Measurements from ENCODE around the gene XRCC6. TPM values are rescaled to one million over a fixed set of nuclear protein-coding genes. Genes with fewer than 3 reads are reported as not detected.
"Not testable (repeated sequence)": the region's sequence is repeated elsewhere in the genome, so short reads cannot be mapped to it uniquely, and the experiment has no call there.

XRCC6 gene
- total RNA-seq, 2 donors from 2014 or later, result 203 to 312 TPM

GRCh38 chr22:41636467-41636866 is 15.4 kb downstream of the XRCC6 start:
- Histone ChIP-seq H3K4me1 (no peaks in the 10 kb centered on the region), H3K9me3 (no peaks in the 10 kb centered on the region), H3K27me3 (no peaks in the 10 kb centered on the region), H3K9ac (ENCODE audit: low read depth in 2 of 2, low read length in 2 of 2) (no peak overlapping the region), H3K36me3 (peaks cover 9% of the 10 kb centered on the region), H3K4me3 (no peak overlapping the region), H3K27ac (no peak overlapping the region)
- intact Hi-C loops (cut with DNase I), result no loop called here
- DNase-seq, result no peak
- TF ChIP-seq, protein P1, sequence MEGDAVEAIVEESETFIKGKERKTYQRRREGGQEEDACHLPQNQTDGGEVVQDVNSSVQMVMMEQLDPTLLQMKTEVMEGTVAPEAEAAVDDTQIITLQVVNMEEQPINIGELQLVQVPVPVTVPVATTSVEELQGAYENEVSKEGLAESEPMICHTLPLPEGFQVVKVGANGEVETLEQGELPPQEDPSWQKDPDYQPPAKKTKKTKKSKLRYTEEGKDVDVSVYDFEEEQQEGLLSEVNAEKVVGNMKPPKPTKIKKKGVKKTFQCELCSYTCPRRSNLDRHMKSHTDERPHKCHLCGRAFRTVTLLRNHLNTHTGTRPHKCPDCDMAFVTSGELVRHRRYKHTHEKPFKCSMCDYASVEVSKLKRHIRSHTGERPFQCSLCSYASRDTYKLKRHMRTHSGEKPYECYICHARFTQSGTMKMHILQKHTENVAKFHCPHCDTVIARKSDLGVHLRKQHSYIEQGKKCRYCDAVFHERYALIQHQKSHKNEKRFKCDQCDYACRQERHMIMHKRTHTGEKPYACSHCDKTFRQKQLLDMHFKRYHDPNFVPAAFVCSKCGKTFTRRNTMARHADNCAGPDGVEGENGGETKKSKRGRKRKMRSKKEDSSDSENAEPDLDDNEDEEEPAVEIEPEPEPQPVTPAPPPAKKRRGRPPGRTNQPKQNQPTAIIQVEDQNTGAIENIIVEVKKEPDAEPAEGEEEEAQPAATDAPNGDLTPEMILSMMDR (IDR thresholded peaks at IDR 0.05), result no peak

GRCh38 chr22:41637623-41638022 is 16.5 kb downstream of the XRCC6 start:
- H3K9me3 ChIP-seq; DNase-seq; H3K9ac ChIP-seq (ENCODE audit: low read depth in 2 of 2, low read length in 2 of 2); H3K27me3 ChIP-seq; H3K4me3 ChIP-seq; H3K36me3 ChIP-seq; intact Hi-C loops (cut with DNase I); H3K27ac ChIP-seq; H3K4me1 ChIP-seq: not testable (repeated sequence)

GRCh38 chr22:41638124-41638523 is 17.0 kb downstream of the XRCC6 start:
- TF ChIP-seq, protein P1 (IDR thresholded peaks at IDR 0.05), result no peak
- H3K27ac ChIP-seq, result no peak overlapping the region
- H3K9ac ChIP-seq (ENCODE audit: low read depth in 2 of 2, low read length in 2 of 2), result no peak overlapping the region
- no peak overlapping the region for H3K4me3 ChIP-seq
- H3K36me3 ChIP-seq, result peaks cover 15% of the 10 kb centered on the region
- no peaks in the 10 kb centered on the region for H3K9me3 ChIP-seq
- H3K27me3 ChIP-seq, result no peaks in the 10 kb centered on the region
- H3K4me1 ChIP-seq, result no peaks in the 10 kb centered on the region
- intact Hi-C loops (cut with DNase I), result no loop called here
- no peak for DNase-seq

DNA sequence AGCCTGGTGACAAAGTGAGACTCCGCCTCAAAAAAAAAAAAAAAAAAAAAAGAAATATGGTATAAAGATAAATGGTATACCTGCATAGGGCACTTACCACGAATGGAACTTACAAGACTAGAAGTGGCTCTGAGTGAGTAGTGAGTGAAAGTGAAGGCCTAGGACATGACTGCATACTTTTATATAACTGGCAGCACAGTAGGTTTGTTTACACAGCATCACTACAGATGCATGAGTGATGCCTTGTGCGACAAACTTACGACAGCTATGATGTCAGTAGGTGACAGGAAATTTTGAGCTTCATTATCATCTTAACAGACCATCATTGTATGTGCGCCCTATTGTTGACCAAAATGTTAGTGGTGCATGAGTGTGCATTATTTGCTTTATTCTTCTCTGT is 17.7 kb downstream of the XRCC6 start:
- Histone ChIP-seq H3K27ac (no peak overlapping the region), H3K4me3 (no peak overlapping the region), H3K36me3 (peaks cover 17% of the 10 kb centered on the region), H3K9me3 (no peaks in the 10 kb centered on the region), H3K27me3 (no peaks in the 10 kb centered on the region), H3K9ac (ENCODE audit: low read depth in 2 of 2, low read length in 2 of 2) (no peak overlapping the region), H3K4me1 (no peaks in the 10 kb centered on the region)
- TF ChIP-seq, protein P1 (IDR thresholded peaks at IDR 0.05), result no peak
- intact Hi-C loops (cut with DNase I), result no loop called here
- DNase-seq, result no peak

DNA sequence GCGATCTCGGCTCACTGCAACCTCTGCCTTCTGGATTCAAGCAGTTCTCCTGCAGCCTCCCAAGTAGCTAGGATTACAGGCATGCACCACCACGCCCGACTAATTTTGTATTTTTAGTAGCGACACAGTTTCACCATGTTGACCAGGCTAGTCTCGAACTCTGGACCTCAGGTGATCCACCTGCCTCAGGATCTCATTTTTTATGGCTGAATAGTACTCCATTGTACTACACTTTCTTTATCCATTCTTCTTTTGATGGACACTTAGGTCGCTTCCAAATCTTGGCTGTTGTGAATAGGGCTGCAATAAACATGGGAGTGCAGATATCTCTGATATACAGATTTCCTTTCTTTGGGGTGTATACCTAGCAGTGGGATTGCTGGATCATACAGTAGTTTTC is 20.8 kb downstream of the XRCC6 start:
- Histone ChIP-seq H3K27ac (no peak overlapping the region), H3K9me3 (no peaks in the 10 kb centered on the region), H3K4me3 (no peak overlapping the region), H3K27me3 (no peaks in the 10 kb centered on the region), H3K36me3 (peaks cover 10% of the 10 kb centered on the region), H3K9ac (ENCODE audit: low read depth in 2 of 2, low read length in 2 of 2) (no peak overlapping the region), H3K4me1 (no peaks in the 10 kb centered on the region)
- intact Hi-C loops (cut with DNase I), result no loop called here
- no peak for DNase-seq
- TF ChIP-seq, protein P1 (IDR thresholded peaks at IDR 0.05), result no peak

GRCh38 chr22:41642331-41643110 is 21.4 kb downstream of the XRCC6 start:
- H3K9ac ChIP-seq (ENCODE audit: low read depth in 2 of 2, low read length in 2 of 2), result no peak overlapping the region
- intact Hi-C loops (cut with DNase I), result no loop called here
- H3K36me3 ChIP-seq, result peaks cover 9% of the 10 kb centered on the region
- no peak overlapping the region for H3K27ac ChIP-seq
- no peaks in the 10 kb centered on the region for H3K4me1 ChIP-seq
- no peaks in the 10 kb centered on the region for H3K27me3 ChIP-seq
- no peak overlapping the region for H3K4me3 ChIP-seq
- H3K9me3 ChIP-seq, result no peaks in the 10 kb centered on the region
- DNase-seq, result no peak
- TF ChIP-seq, protein P1 (IDR thresholded peaks at IDR 0.05), result no peak

Measured in colonic mucosa (tissue), 4 donors.